HFF-Myc (cell line): ENCODE results near the gene MAP3K7CL.

ENCODE experiments used
- DNase-seq: peaks from one replicate; pipeline ENCODE4 v3.0.0-alpha.2; 2011; ENCODE audit warnings: low read depth; ENCODE audit errors: extremely low read depth
- H3K4me3 ChIP-seq: replicated peaks from 2 replicates; pipeline ENCODE4 v1.5.1; 2011; ENCODE audit warnings: low read depth, mild to moderate bottlenecking, control low read depth, low read length
- TF ChIP-seq, protein P1 (sequence below): IDR thresholded peaks from 2 replicates; pipeline ENCODE4 v1.5.1; 2012; ENCODE audit warnings: mild to moderate bottlenecking, low read depth, low read length, control low read depth; ENCODE audit errors: missing control alignments

Gene MAP3K7CL

DNA sequence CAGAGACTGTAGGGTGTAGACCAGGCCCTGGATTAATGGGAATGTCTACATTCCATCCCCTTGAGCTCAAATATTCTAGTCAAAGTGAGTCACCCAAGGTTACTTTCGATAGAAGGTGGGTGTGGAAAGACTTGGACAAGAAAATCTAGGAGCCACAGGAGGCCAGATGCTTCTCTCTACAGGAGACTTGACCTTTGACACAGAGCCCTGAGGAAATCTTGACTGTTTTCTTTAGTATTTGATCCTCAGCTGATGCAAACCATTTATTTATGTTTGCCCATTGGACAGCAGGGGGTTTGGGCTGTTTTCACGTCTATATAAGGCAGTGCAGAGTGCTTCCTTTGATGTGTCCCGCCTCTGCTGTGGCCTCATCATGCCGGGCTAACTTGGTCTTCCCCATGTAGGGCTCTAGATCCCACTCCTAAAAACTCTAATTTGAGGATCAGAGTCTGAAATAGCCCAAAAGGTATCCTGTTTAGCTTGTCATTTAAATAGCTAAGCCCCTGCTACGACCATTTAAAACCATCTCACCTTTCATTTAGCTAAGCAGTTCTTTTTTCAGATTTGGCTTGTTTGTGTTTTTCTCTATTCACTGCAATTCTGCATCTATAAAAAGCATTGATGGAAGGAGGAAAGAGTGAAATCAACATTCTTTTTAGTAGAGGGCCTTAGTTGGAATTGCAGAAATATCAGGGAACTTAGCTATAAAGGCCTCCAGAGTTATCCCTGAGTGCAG lies 15.5 kb upstream of the MAP3K7CL start:
- TF ChIP-seq, protein P1, sequence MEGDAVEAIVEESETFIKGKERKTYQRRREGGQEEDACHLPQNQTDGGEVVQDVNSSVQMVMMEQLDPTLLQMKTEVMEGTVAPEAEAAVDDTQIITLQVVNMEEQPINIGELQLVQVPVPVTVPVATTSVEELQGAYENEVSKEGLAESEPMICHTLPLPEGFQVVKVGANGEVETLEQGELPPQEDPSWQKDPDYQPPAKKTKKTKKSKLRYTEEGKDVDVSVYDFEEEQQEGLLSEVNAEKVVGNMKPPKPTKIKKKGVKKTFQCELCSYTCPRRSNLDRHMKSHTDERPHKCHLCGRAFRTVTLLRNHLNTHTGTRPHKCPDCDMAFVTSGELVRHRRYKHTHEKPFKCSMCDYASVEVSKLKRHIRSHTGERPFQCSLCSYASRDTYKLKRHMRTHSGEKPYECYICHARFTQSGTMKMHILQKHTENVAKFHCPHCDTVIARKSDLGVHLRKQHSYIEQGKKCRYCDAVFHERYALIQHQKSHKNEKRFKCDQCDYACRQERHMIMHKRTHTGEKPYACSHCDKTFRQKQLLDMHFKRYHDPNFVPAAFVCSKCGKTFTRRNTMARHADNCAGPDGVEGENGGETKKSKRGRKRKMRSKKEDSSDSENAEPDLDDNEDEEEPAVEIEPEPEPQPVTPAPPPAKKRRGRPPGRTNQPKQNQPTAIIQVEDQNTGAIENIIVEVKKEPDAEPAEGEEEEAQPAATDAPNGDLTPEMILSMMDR, result no peak
- DNase-seq, result peak; percentile 53
- H3K4me3 ChIP-seq, result no peak overlapping the region

DNA sequence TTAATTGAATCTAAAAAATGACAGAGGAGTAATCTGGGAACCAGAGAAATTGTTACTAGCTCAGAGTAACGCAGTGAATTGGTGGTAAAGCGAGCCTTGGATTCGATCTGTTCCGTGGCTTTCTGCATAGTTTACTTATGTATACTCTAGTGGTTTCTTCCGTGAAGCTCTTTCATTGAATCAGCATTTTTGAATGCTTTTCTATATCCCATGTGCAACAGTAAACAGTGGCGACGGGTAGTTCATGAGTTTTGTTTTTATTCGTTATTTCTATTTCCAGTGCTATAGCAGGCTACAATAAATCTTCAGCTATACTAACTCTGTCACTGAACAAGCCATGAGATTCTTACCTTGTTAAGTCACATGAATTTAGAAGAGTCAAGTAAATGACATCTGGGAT lies 14.5 kb upstream of the MAP3K7CL start:
- H3K4me3 ChIP-seq, result no peak overlapping the region
- TF ChIP-seq, protein P1, result no peak
- no peak for DNase-seq

DNA sequence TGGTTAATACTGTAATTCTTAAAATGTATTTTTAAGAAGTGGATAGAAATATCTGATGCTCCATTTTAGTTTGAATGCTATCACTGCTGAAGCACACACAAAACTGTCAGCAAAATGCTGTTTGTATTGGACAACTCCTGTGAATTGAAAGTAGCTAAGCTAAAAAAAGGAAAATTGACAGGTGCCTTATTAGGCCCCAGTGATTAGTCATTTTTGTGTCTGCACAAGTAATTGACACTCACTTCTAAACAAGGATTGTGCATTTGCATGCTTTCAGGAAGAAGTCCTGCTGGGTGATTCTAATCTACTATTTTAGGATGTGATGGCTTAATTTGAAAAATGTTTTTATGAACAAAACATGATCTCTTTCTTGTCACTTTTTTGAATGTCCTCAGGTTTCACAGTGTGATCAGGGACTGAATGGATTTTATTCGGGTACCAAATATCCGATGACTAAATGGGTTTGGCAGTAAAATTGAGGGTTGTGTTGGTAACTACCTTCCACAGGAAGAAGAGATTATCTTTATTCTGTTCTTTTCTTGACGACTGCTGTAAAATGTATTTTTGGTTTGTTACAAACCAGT lies 13.0 kb upstream of the MAP3K7CL start:
- no peak overlapping the region for H3K4me3 ChIP-seq
- TF ChIP-seq, protein P1, result no peak

DNA sequence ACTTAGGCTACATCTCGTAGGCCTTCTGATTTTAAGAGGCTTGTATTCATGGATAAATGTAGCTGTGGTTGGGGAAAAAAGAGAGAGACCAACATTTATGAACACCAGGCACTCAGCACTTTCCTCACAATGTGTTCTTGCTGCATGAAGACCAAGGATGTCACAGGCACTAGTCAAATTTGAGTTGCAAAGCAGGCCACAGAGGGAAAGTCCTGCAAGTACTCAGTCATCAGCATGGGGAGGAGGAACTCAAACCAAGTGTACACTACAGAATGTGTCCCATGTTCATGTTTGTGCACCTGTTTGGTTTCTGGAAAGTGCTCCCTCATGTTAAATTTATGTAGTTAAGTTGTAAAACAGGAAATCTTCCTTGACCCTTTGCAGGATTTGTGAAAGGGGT lies 8.7 kb upstream of the MAP3K7CL start:
- no peak overlapping the region for H3K4me3 ChIP-seq
- no peak for DNase-seq
- TF ChIP-seq, protein P1, result no peak

More for the DNA sequence above, 13.0 kb upstream of the MAP3K7CL start:
- no peak for DNase-seq

DNA sequence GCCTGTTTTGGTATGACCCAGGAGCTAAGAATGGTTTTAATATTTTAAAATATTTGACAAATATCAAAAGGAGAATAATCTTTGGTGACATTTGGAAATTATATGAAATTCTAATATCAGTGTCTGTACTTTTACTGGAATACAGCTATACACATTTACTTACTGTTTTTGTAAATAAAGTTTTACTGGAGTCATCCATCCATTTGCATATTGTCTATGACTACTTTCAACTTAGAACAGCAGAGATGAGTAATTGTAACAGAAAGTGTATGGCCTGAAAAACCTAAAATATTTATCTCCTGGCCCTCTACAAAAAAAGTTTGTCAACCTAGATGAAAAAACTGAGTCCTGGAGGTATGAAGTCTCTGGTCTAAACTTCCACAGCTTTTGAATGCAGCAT lies 5.8 kb upstream of the MAP3K7CL start:
- no peak overlapping the region for H3K4me3 ChIP-seq
- TF ChIP-seq, protein P1, result no peak
- DNase-seq, result no peak

DNA sequence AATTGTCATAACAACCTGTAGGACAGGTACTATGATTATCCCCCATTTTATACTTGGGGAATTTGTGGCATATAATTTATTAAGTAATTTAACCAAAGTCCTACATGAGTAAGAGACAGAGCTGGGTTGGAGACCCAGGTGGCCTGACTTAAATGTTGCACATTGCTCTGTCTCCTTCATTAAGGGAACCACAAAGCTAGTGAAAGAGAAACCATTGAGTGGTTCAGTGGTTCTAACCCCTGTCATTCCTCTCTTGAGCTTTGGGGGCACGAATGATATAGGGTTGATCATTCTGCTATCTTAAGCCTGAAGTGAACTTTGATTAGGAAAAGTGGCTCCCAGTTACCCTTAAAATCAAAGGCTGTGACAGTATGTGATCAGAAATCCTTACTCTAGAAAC lies 5.3 kb upstream of the MAP3K7CL start:
- H3K4me3 ChIP-seq, result no peak overlapping the region
- no peak for DNase-seq
- TF ChIP-seq, protein P1, result no peak

DNA sequence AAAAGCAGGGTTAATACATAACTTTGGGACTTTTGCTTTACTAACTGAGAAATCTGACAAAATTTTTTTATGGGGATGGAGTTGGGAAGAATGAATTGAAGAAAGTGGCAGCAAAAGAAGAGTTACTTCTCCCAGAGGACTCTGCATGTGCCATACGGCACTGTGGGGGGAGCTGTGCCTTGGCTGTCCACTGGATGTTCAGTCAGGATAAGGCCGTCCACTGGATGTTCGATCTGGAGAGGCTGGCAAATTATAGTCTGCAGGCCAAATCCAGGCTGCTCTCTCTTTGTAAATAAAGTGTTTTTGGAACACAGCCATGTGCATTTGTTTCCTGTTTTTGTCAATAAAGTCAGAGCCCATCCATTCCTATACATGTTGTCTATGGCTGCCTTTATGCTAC lies 4.5 kb upstream of the MAP3K7CL start:
- no peak overlapping the region for H3K4me3 ChIP-seq
- TF ChIP-seq, protein P1, result no peak
- no peak for DNase-seq
